ENCODE results near the gene POC1B.

The POC1B gene

GRCh38 chr12:89470741-89471509 lies 54.9 kb downstream of the POC1B start:
- in situ Hi-C loops (cut with MboI; ENCODE audit: low pct_unique_long_range_greater_than_20kb, low sequenced_read_pairs, unreplicated experiment) = loop anchor here (10.0 kb wide), 1 partner anchor 54 kb away; the partner anchor contains the start of genes GALNT4 and POC1B
- DNase-seq (ENCODE audit: low spot score) = peak; percentile 32
- TF ChIP-seq, protein P1, sequence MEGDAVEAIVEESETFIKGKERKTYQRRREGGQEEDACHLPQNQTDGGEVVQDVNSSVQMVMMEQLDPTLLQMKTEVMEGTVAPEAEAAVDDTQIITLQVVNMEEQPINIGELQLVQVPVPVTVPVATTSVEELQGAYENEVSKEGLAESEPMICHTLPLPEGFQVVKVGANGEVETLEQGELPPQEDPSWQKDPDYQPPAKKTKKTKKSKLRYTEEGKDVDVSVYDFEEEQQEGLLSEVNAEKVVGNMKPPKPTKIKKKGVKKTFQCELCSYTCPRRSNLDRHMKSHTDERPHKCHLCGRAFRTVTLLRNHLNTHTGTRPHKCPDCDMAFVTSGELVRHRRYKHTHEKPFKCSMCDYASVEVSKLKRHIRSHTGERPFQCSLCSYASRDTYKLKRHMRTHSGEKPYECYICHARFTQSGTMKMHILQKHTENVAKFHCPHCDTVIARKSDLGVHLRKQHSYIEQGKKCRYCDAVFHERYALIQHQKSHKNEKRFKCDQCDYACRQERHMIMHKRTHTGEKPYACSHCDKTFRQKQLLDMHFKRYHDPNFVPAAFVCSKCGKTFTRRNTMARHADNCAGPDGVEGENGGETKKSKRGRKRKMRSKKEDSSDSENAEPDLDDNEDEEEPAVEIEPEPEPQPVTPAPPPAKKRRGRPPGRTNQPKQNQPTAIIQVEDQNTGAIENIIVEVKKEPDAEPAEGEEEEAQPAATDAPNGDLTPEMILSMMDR (IDR thresholded peaks at IDR 0.05; ENCODE audit: extremely low read depth, insufficient read depth, missing control alignments) = peak; percentile 67

DNA sequence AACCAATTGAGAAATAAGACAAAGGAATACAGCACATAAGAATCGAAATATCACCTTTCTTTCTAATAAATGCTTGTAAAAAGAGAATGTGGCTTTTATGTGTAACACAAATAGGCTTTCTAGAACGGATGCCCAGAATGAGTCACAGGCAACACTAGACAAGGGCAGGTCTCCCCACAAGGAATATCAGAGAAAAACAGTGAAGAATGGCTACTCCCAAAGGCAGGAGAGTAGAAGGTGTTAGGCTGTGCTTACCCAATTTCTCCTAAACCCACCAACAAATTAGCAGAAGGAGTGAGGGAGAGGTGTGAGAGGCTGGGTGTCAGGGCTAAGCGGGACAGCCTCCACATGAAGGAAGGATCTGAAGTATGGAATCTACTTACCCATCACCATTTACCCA lies 56.5 kb downstream of the POC1B start:
- no peak for DNase-seq (ENCODE audit: low spot score)
- in situ Hi-C loops (cut with MboI; ENCODE audit: low pct_unique_long_range_greater_than_20kb, low sequenced_read_pairs, unreplicated experiment) = loop anchor here (10.0 kb wide), 1 partner anchor 415 kb away; no protein-coding TSS in a partner anchor
- TF ChIP-seq, protein P1 (IDR thresholded peaks at IDR 0.05; ENCODE audit: extremely low read depth, insufficient read depth, missing control alignments) = no peak

GRCh38 chr12:89468648-89469326 lies 57.1 kb downstream of the POC1B start:
- in situ Hi-C loops (cut with MboI; ENCODE audit: low pct_unique_long_range_greater_than_20kb, low sequenced_read_pairs, unreplicated experiment) = loop anchor here (10.0 kb wide), 1 partner anchor 414 kb away; no protein-coding TSS in a partner anchor
- peak; percentile 22 for DNase-seq (ENCODE audit: low spot score)
- TF ChIP-seq, protein P1 (IDR thresholded peaks at IDR 0.05; ENCODE audit: extremely low read depth, insufficient read depth, missing control alignments) = no peak

GRCh38 chr12:89468017-89468416 lies 57.8 kb downstream of the POC1B start:
- TF ChIP-seq, protein P1 (IDR thresholded peaks at IDR 0.05; ENCODE audit: extremely low read depth, insufficient read depth, missing control alignments) = no peak
- DNase-seq (ENCODE audit: low spot score) = no peak
- in situ Hi-C loops (cut with MboI; ENCODE audit: low pct_unique_long_range_greater_than_20kb, low sequenced_read_pairs, unreplicated experiment) = loop anchor here (10.0 kb wide), 1 partner anchor 413 kb away; no protein-coding TSS in a partner anchor

DNA sequence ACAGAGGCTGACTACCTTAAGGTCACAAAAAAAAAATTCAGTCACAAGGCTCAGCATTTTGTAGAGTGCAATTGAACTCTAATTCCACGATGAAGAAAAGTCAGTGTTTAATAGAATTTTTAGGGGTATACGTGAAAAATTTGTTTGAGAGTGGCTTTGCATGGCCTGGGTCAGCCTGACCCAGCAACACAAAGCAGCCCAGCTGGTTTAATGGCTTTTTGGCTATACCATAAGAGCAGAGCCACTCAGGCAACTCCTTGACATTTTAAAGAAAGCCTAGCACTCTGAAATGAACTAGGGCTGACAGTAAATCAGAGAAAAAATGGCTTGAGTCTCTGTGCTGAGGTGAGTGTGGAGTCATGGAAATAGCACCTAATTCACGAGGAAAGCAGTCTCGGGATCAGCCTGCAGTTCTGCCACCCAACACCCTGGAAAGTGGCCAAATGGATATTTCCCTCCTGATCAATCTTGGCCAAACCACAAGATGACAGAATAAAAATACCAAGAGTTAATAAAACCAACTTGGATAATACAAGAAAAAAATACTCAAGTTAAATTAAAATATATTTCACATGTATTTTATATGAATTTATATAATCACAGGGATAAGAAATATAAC lies 60.8 kb downstream of the POC1B start:
- TF ChIP-seq, protein P1 (IDR thresholded peaks at IDR 0.05; ENCODE audit: extremely low read depth, insufficient read depth, missing control alignments) = no peak
- in situ Hi-C loops (cut with MboI; ENCODE audit: low pct_unique_long_range_greater_than_20kb, low sequenced_read_pairs, unreplicated experiment) = loop anchor here (10.0 kb wide), 1 partner anchor 410 kb away; no protein-coding TSS in a partner anchor
- DNase-seq (ENCODE audit: low spot score) = no peak

Measured in GM13977 (cell line).